H1 (cell line): ENCODE data around the gene C14orf93. TPM values are rescaled to one million over a fixed set of nuclear protein-coding genes. Genes with fewer than 3 reads are reported as not detected.

Source experiments
- ATF2 ChIP-seq: IDR thresholded peaks from 2 replicates; pipeline ENCODE4 v1.6.1; 2012; ENCODE audit warnings: low read length, inconsistent platforms
- ATF3 ChIP-seq: IDR thresholded peaks from 2 replicates; pipeline ENCODE4 v1.6.1; 2011; ENCODE audit warnings: low read depth, mild to moderate bottlenecking, low read length; ENCODE audit not compliant: insufficient read depth
- BACH1 ChIP-seq: IDR thresholded peaks from 2 replicates; pipeline ENCODE4 v1.6.1; 2012; ENCODE audit warnings: low read length, improper control_type of control experiment
- BCL11A ChIP-seq, 2 experiments: IDR thresholded peaks; one replicate each; pipeline ENCODE4 v1.6.1; 2011; ENCODE audit warnings: low read depth in 2 of 2, low read length in 2 of 2, mild to moderate bottlenecking in 2 of 2
- CEBPB ChIP-seq: IDR thresholded peaks from 2 replicates; pipeline ENCODE4 v1.6.1; 2012; ENCODE audit warnings: low read depth, low read length
- HDAC2 ChIP-seq, 2 experiments: fragments of 300-600 bp in 1 of 2; sonication (generic) in 1 of 2; IDR thresholded peaks; 2 replicates each; pipeline ENCODE4 v1.6.1; 2011 to 2012; ENCODE audit warnings: low read depth in 2 of 2, low read length in 2 of 2, mild to moderate bottlenecking in 2 of 2, moderate library complexity in 2 of 2, borderline replicate concordance in 1 of 2, inconsistent platforms in 1 of 2
- KDM1A ChIP-seq: fragments of 200-600, 300-600 bp; sonication (generic); IDR thresholded peaks from 2 replicates; pipeline ENCODE4 v1.7.1; 2016; ENCODE audit warnings: mild to moderate bottlenecking, low read length, borderline replicate concordance
- KDM5A ChIP-seq: fragments of 200-600 bp; IDR thresholded peaks from 2 replicates; pipeline ENCODE4 v1.7.1; 2012; ENCODE audit warnings: mild to moderate bottlenecking, low read length, inconsistent platforms, mixed read lengths
- PHF8 ChIP-seq: fragments of 200-600 bp; sonication (generic); conservative IDR thresholded peaks from 2 replicates; pipeline ENCODE4 v1.7.1; 2012; ENCODE audit warnings: low read depth, mild to moderate bottlenecking, inconsistent platforms, low read length, moderate library complexity
- POU5F1 ChIP-seq: IDR thresholded peaks from 2 replicates; pipeline ENCODE4 v1.6.1; 2011; ENCODE audit warnings: low read depth, mild to moderate bottlenecking, low read length, moderate library complexity
- RAD21 ChIP-seq, 2 experiments: IDR thresholded peaks in 1 of 2; conservative IDR thresholded peaks in 1 of 2; 2 replicates each; pipeline ENCODE4 v1.6.1; 2011; ENCODE audit warnings: low read depth in 2 of 2, low read length in 2 of 2, improper control_type of control experiment in 1 of 2, inconsistent platforms in 1 of 2, mild to moderate bottlenecking in 1 of 2, moderate library complexity in 1 of 2
- RNF2 ChIP-seq: fragments of 200-900, 300-1000 bp; sonication (generic); IDR thresholded peaks from 2 replicates; pipeline ENCODE4 v1.7.1; 2016; ENCODE audit warnings: borderline replicate concordance, low read depth, mild to moderate bottlenecking, antibody characterized with exemption, low read length; ENCODE audit not compliant: poor library complexity, severe bottlenecking; ENCODE audit errors: missing control alignments
- SIN3A ChIP-seq, 2 experiments: IDR thresholded peaks in 1 of 2; conservative IDR thresholded peaks in 1 of 2; 2 replicates each; pipeline ENCODE4 v1.6.1; 2011 to 2012; ENCODE audit warnings: low read length in 2 of 2, improper control_type of control experiment in 1 of 2, low read depth in 1 of 2, mild to moderate bottlenecking in 1 of 2
- SRF ChIP-seq: IDR thresholded peaks from 2 replicates; pipeline ENCODE4 v1.6.1; 2011; ENCODE audit warnings: mild to moderate bottlenecking, low read depth, low read length, moderate library complexity
- TAF1 ChIP-seq: IDR thresholded peaks from 2 replicates; pipeline ENCODE4 v1.6.1; 2011; ENCODE audit warnings: mild to moderate bottlenecking, low read depth, low read length
- TAF7 ChIP-seq: optimal IDR thresholded peaks from 2 replicates; pipeline ENCODE3; 2011; ENCODE audit warnings: low read depth, mild to moderate bottlenecking, inconsistent platforms, low read length, moderate library complexity, borderline replicate concordance
- TCF12 ChIP-seq: IDR thresholded peaks from 2 replicates; pipeline ENCODE4 v1.6.1; 2011; ENCODE audit warnings: low read depth, mild to moderate bottlenecking, low read length
- USF2 ChIP-seq: IDR thresholded peaks from 2 replicates; pipeline ENCODE4 v1.6.1; 2011; ENCODE audit warnings: low read length, improper control_type of control experiment
- ZNF274 ChIP-seq: IDR thresholded peaks from 2 replicates; pipeline ENCODE4 v1.7.0; 2012; ENCODE audit warnings: low read length, borderline replicate concordance; ENCODE audit errors: extremely low read depth
- polyA plus RNA-seq, 7 experiments: library from polyadenylated mRNA; depleted of rRNA in 3 of 7; stranded (reverse) in 5 of 7; unstranded in 2 of 7; fragments of >200 nt in 5 of 7; fragments of 200-250 nt in 2 of 7; gene quantifications; 1 replicate in 5 of 7; 2 replicates in 1 of 7; 4 replicates in 1 of 7; pipeline versions ENCODE4 v1.2.1 to v1.2.3, GENCODE V29; 2011 to 2013; ENCODE audit warnings: missing spikeins in 2 of 7, mixed read lengths in 2 of 7
- total RNA-seq: library from RNA; stranded (reverse); fragmentation: NEBNext Ultra II Directional; extraction: Animal tissue kit (Norgen Biotek cat#: 25700); gene quantifications from 2 replicates; pipeline ENCODE4 v1.2.1, GENCODE V29; 2021

C14orf93 gene
- total and polyA plus RNA-seq, 2 of the 8 experiments (the other 6 are each of a cell fraction or from before 2014, with no cell fraction given), result 7.8 to 8.2 TPM

- TF ChIP-seq BACH1 (no peak), ATF2 (peak; percentile 91), HDAC2 (IDR thresholded peaks at IDR 0.05; ENCODE audit: borderline replicate concordance in 1 of 2, low read depth in 2 of 2, low read length in 2 of 2) (no peak), SIN3A (conservative IDR thresholded peaks at IDR 0.05 in 1 of 2, IDR thresholded peaks at IDR 0.05 in 1 of 2; ENCODE audit: low read depth in 1 of 2, low read length in 2 of 2) (0 out of 4 replicates have a peak, but pooled peaks of 1 of the 2 experiments have one; percentile 38), RNF2 (no peak), ATF3 (peak; percentile 77; the same call in 1 of the 2 replicates), RAD21 (IDR thresholded peaks at IDR 0.05 in 1 of 2, conservative IDR thresholded peaks at IDR 0.05 in 1 of 2; ENCODE audit: low read depth in 2 of 2, low read length in 2 of 2) (no peak), PHF8 (no peak), KDM5A (no peak), USF2 (no peak), SRF (no peak), TCF12 (0 out of 2 replicates have a peak, but pooled peaks have one; percentile 62), CEBPB (no peak), ZNF274 (no peak), TAF7 (no peak), TAF1 (no peak), POU5F1 (no peak), BCL11A (IDR thresholded peaks at IDR 0.05; ENCODE audit: low read depth in 2 of 2, low read length in 2 of 2) (no peak), KDM1A (no peak)
These were observed 32.1 kb downstream of the C14orf93 start (continued) for GRCh38 chr14:22977684-22978486.
